ENCODE measurements around the gene PSD2.

The PSD2 gene

GRCh38 chr5:139762615-139763170 lies 32.9 kb upstream of the PSD2 start:
- in situ Hi-C loops (cut with MboI; ENCODE audit: low sequenced_read_pairs) = loop anchor here (25.0 kb wide), 1 partner anchor 125 kb away; the partner anchor contains the start of gene CXXC5

- in situ Hi-C loops (cut with MboI; ENCODE audit: low sequenced_read_pairs) = loop anchor here (25.0 kb wide), 1 partner anchor 126 kb away; the partner anchor contains the start of gene CXXC5
These were observed 32.2 kb upstream of the PSD2 start for GRCh38 chr5:139763280-139763929.

GRCh38 chr5:139763930-139764791 lies 31.4 kb upstream of the PSD2 start:
- in situ Hi-C loops (cut with MboI; ENCODE audit: low sequenced_read_pairs) = loop anchor here (25.0 kb wide), 1 partner anchor 127 kb away; the partner anchor contains the start of gene CXXC5

GRCh38 chr5:139764886-139765408 lies 30.7 kb upstream of the PSD2 start:
- in situ Hi-C loops (cut with MboI; ENCODE audit: low sequenced_read_pairs) = loop anchor here (25.0 kb wide), 1 partner anchor 128 kb away; the partner anchor contains the start of gene CXXC5

- in situ Hi-C loops (cut with MboI; ENCODE audit: low sequenced_read_pairs) = loop anchor here (25.0 kb wide), 1 partner anchor 128 kb away; the partner anchor contains the start of gene CXXC5
These were observed 30.0 kb upstream of the PSD2 start for GRCh38 chr5:139765409-139766217.

- in situ Hi-C loops (cut with MboI; ENCODE audit: low sequenced_read_pairs) = loop anchor here (25.0 kb wide), 1 partner anchor 131 kb away; the partner anchor contains the start of gene CXXC5
These were observed 27.6 kb upstream of the PSD2 start for GRCh38 chr5:139767960-139768359.

- in situ Hi-C loops (cut with MboI; ENCODE audit: low sequenced_read_pairs) = loop anchor here (25.0 kb wide), 1 partner anchor 132 kb away; the partner anchor contains the start of gene CXXC5
These were observed 26.7 kb upstream of the PSD2 start for GRCh38 chr5:139768807-139769465.

- in situ Hi-C loops (cut with MboI; ENCODE audit: low sequenced_read_pairs) = loop anchor here (25.0 kb wide), 1 partner anchor 132 kb away; the partner anchor contains the start of gene CXXC5
These were observed 26.1 kb upstream of the PSD2 start for GRCh38 chr5:139769477-139769876.

- in situ Hi-C loops (cut with MboI; ENCODE audit: low sequenced_read_pairs) = loop anchor here (25.0 kb wide), 1 partner anchor 133 kb away; the partner anchor contains the start of gene CXXC5
These were observed 24.9 kb upstream of the PSD2 start for GRCh38 chr5:139770722-139771121.

- in situ Hi-C loops (cut with MboI; ENCODE audit: low sequenced_read_pairs) = loop anchor here (25.0 kb wide), 1 partner anchor 135 kb away; the partner anchor contains the start of gene CXXC5
These were observed 23.4 kb upstream of the PSD2 start for GRCh38 chr5:139772089-139772791.

- in situ Hi-C loops (cut with MboI; ENCODE audit: low sequenced_read_pairs) = loop anchor here (25.0 kb wide), 1 partner anchor 136 kb away; the partner anchor contains the start of gene CXXC5
These were observed 22.5 kb upstream of the PSD2 start for GRCh38 chr5:139772927-139773690.

- in situ Hi-C loops (cut with MboI; ENCODE audit: low sequenced_read_pairs) = loop anchor here (25.0 kb wide), 1 partner anchor 138 kb away; the partner anchor contains the start of gene CXXC5
These were observed 20.5 kb upstream of the PSD2 start for GRCh38 chr5:139774980-139775661.

GRCh38 chr5:139775872-139776271 lies 19.7 kb upstream of the PSD2 start:
- in situ Hi-C loops (cut with MboI; ENCODE audit: low sequenced_read_pairs) = no loop called here

GRCh38 chr5:139776861-139777260 lies 18.7 kb upstream of the PSD2 start:
- in situ Hi-C loops (cut with MboI; ENCODE audit: low sequenced_read_pairs) = no loop called here

GRCh38 chr5:139783436-139783965 lies 12.1 kb upstream of the PSD2 start:
- in situ Hi-C loops (cut with MboI; ENCODE audit: low sequenced_read_pairs) = no loop called here

- in situ Hi-C loops (cut with MboI; ENCODE audit: low sequenced_read_pairs) = no loop called here
These were observed 11.1 kb upstream of the PSD2 start for GRCh38 chr5:139784488-139784887.

- in situ Hi-C loops (cut with MboI; ENCODE audit: low sequenced_read_pairs) = no loop called here
These were observed 8.4 kb upstream of the PSD2 start for GRCh38 chr5:139787257-139787567.
